ENCODE results near the gene SLC8A1.

SLC8A1 gene

DNA sequence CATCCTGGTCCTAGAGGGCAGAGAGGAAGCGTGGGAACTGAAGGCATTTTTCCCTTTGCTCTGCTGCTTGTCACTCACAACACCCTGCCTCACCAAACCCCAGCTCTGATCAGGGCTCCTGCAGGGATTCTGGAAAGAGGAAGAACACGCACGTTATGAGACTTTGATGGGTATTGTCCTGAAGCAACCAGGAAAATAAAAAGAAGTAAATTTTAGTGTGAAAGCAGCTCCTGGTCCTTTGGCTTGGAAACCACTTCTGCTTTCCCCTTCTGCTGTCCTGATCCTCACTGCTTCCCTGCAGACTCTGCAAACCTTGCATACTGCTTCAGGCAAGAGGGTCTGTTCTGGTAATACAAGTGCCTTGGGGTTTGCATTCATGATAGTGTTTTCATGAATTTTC, 164.1 kb downstream of the SLC8A1 start:
- H3K27ac ChIP-seq: no peak overlapping the region
- ChIA-PET CTCF (interaction anchor here (0.7 kb wide), 1 partner anchor 1798 kb away, joined by 5 read pairs; no protein-coding TSS in a partner anchor), POLR2A (ENCODE audit: low non-redundant PET) (no interaction called here)
- DNase-seq (ENCODE audit: low spot score): no peak
- TF ChIP-seq, protein P1, sequence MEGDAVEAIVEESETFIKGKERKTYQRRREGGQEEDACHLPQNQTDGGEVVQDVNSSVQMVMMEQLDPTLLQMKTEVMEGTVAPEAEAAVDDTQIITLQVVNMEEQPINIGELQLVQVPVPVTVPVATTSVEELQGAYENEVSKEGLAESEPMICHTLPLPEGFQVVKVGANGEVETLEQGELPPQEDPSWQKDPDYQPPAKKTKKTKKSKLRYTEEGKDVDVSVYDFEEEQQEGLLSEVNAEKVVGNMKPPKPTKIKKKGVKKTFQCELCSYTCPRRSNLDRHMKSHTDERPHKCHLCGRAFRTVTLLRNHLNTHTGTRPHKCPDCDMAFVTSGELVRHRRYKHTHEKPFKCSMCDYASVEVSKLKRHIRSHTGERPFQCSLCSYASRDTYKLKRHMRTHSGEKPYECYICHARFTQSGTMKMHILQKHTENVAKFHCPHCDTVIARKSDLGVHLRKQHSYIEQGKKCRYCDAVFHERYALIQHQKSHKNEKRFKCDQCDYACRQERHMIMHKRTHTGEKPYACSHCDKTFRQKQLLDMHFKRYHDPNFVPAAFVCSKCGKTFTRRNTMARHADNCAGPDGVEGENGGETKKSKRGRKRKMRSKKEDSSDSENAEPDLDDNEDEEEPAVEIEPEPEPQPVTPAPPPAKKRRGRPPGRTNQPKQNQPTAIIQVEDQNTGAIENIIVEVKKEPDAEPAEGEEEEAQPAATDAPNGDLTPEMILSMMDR (conservative IDR thresholded peaks at IDR 0.05; ENCODE audit: low read depth): no peak

DNA sequence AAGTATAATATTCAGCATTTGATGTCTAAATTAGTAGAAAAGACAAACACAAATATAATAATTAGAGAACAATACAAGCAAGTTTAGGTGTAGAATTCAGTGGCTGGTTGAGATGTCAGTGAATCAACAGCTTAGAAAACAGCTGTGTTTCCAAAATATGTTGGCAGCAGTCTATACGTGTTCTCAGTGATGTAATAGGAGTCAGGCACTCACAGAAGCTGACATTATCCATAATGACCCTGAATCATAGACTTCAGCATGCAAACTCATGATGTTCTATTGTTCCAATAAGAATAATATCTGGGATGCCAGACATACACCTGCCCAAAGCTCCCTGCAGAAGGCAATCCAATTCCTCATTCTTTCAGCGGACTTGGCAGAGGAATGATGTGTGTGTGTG, 164.7 kb downstream of the SLC8A1 start:
- TF ChIP-seq, protein P1 (conservative IDR thresholded peaks at IDR 0.05; ENCODE audit: low read depth): no peak
- no peak for DNase-seq (ENCODE audit: low spot score)
- no peak overlapping the region for H3K27ac ChIP-seq
- ChIA-PET POLR2A (ENCODE audit: low non-redundant PET) (no interaction called here), CTCF (no interaction called here)

DNA sequence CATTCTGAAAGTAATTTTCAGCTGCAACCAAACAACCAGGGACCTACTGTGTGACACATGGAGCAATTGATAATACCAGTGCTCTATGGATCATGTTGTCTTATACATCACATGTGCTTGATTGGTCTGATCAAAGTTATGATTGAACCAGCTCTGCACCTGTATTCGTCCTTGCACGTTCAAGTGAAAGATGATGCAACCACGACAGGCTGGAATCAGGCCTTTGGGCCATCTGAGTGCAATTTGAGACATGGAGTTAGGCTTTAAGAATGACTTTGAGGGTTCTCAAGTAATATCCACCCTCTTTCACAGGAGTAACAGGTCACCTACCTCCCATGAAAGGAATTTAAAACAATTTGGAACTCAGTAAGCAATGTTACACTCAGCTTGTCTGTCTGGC, 165.2 kb downstream of the SLC8A1 start:
- TF ChIP-seq, protein P1 (conservative IDR thresholded peaks at IDR 0.05; ENCODE audit: low read depth): no peak
- POLR2A ChIA-PET (ENCODE audit: low non-redundant PET): no interaction called here
- DNase-seq (ENCODE audit: low spot score): no peak
- CTCF ChIA-PET: no interaction called here
- H3K27ac ChIP-seq: no peak overlapping the region

DNA sequence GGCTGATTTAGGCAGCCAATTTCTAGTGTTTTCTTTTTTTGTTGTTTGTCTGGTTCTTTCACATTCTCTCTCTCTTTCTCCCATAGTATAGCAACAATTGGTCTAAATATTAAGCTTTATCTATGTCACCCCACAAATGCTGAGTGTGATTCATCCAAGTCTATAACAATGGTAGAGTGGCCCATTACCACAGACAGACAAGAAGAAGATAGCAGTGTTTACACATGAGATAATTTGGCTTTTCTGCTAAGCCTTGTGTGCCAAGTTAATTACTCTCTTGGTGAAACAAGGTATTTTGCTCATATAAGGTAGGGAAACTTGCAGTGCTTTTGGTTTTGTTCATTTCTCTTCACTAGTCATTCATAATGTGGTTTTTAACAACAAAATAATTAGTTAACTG, 166.5 kb downstream of the SLC8A1 start:
- ChIA-PET POLR2A (ENCODE audit: low non-redundant PET) (no interaction called here), CTCF (interaction anchor here (0.6 kb wide), 1 partner anchor 165 kb away, joined by 3 read pairs; no protein-coding TSS in a partner anchor)
- no peak for DNase-seq (ENCODE audit: low spot score)
- H3K27ac ChIP-seq: no peak overlapping the region
- TF ChIP-seq, protein P1 (conservative IDR thresholded peaks at IDR 0.05; ENCODE audit: low read depth): no peak

DNA sequence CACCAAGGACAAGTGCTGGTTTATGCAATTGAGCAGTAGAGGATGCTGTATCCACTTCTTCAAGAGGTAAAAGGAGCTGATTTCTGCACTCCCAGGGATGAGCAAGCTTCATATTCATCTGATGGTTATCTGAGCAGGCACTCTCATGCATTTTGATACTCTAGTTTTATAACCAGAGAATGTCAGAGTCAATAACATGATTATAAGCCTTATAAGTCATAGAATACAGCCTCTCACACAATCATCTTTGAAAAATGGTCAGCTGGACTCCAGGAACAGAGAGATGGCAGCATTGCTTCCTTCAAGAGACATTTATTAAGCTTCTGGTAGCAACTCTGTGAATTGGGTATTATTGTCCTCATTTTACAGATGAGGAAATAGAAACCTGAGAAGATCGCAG, 167.1 kb downstream of the SLC8A1 start:
- no peak for DNase-seq (ENCODE audit: low spot score)
- no peak overlapping the region for H3K27ac ChIP-seq
- ChIA-PET CTCF (interaction anchor here (0.6 to 0.7 kb wide), 2 partner anchors 166 to 286 kb away, joined by 3 read pairs; no protein-coding TSS in a partner anchor), POLR2A (ENCODE audit: low non-redundant PET) (no interaction called here)
- TF ChIP-seq, protein P1 (conservative IDR thresholded peaks at IDR 0.05; ENCODE audit: low read depth): no peak

DNA sequence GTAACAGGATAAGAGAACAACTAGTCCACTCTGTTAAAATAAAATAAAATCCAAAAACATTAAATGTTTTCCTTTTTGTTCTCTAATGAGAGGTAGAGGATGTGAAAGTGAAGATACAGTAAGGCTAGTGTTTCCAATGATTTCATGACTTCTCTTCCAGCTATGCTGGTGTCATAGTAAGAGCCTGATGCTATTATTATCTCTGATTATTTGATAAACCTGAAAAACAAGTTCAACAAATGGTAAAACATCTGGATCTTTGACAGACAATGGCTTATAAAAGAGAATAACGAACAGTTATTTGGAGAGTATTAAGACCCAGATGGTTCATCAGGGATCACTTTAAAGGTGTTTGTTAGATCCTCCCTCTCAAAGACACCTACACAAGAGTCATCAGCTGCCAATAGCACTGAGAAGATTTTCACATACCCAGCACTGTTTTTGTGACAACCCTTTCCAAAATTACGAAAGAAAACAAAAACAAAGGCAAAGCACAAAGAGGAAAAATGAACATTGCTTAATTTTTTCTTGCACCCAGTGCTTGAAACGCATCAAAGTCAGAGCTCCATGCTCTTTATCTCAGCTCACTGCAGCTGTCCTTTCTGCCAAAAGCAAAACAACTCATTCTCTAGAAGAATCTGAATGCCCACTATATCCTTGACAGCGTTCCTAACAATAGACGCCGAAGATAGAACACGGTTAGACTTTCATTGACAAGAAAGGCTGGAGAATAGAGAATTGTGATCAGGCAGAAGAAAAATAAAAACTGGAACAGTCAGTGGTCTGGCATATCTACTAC, 168.6 kb downstream of the SLC8A1 start:
- ChIA-PET POLR2A (ENCODE audit: low non-redundant PET) (no interaction called here), CTCF (no interaction called here)
- no peak overlapping the region for H3K27ac ChIP-seq
- TF ChIP-seq, protein P1 (conservative IDR thresholded peaks at IDR 0.05; ENCODE audit: low read depth): no peak
- DNase-seq (ENCODE audit: low spot score): no peak
